GM12875 (cell line): ENCODE data around the gene ST8SIA5.
A peak's percentile ranks its signal among the peaks of the same experiment; 100 is the strongest.
"Not testable (repeated sequence)": the region's sequence is repeated elsewhere in the genome, so short reads cannot be mapped to it uniquely, and the experiment has no call there.

Experiments
- H3K4me3 ChIP-seq: one replicate; pipeline ENCODE4 v1.5.1; 2011; ENCODE audit warnings: low read depth, low read length, control low read depth
- TF ChIP-seq, protein P1 (sequence below): IDR thresholded peaks from 2 replicates; pipeline ENCODE4 v1.5.1; 2011; ENCODE audit warnings: low read depth, mild to moderate bottlenecking, control low read depth, inconsistent platforms, low read length, moderate library complexity, borderline replicate concordance; ENCODE audit not compliant: insufficient read depth

Gene ST8SIA5, protein sequence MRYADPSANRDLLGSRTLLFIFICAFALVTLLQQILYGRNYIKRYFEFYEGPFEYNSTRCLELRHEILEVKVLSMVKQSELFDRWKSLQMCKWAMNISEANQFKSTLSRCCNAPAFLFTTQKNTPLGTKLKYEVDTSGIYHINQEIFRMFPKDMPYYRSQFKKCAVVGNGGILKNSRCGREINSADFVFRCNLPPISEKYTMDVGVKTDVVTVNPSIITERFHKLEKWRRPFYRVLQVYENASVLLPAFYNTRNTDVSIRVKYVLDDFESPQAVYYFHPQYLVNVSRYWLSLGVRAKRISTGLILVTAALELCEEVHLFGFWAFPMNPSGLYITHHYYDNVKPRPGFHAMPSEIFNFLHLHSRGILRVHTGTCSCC

DNA sequence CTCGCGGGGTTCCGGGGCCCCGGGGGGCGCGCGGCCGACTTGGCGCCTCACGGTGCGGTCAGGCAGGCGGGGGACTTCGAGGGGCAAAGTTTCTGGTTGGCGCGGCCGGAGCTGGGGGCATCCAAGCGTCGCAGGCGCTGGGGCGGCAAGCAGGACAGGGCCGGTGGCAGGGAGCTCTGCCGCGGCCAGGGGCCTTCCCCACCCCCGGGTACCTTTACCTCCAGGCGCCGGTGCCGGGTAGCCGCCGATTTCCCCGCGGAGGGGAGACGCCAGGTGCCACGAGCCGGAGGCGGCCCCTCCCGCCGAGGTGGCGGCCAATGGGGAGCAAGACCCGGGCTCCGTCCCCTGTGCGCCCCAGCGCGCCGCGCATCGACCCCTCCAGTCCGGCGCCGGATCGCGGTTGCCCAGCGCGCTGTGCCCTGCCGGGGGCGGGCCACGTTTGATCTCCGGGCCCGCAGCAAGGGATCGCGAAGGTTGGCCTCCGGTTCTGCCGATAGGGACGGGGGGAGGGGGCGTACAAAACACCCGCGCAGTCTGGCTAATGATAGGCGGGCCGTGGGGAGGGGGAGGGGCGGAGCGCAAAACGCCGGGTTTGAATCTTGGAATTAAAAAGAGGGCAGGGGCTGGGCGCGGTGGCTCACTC is at the start of gene ST8SIA5:
TSS of gene ST8SIA5 (minus strand) at position 495 of the 643 bp plus-strand sequence. CDS start 545 bp downstream, outside the sequence.
- TF ChIP-seq, protein P1, sequence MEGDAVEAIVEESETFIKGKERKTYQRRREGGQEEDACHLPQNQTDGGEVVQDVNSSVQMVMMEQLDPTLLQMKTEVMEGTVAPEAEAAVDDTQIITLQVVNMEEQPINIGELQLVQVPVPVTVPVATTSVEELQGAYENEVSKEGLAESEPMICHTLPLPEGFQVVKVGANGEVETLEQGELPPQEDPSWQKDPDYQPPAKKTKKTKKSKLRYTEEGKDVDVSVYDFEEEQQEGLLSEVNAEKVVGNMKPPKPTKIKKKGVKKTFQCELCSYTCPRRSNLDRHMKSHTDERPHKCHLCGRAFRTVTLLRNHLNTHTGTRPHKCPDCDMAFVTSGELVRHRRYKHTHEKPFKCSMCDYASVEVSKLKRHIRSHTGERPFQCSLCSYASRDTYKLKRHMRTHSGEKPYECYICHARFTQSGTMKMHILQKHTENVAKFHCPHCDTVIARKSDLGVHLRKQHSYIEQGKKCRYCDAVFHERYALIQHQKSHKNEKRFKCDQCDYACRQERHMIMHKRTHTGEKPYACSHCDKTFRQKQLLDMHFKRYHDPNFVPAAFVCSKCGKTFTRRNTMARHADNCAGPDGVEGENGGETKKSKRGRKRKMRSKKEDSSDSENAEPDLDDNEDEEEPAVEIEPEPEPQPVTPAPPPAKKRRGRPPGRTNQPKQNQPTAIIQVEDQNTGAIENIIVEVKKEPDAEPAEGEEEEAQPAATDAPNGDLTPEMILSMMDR, result no peak
- H3K4me3 ChIP-seq, result peak within 1 kb of the TSS; percentile 47

DNA sequence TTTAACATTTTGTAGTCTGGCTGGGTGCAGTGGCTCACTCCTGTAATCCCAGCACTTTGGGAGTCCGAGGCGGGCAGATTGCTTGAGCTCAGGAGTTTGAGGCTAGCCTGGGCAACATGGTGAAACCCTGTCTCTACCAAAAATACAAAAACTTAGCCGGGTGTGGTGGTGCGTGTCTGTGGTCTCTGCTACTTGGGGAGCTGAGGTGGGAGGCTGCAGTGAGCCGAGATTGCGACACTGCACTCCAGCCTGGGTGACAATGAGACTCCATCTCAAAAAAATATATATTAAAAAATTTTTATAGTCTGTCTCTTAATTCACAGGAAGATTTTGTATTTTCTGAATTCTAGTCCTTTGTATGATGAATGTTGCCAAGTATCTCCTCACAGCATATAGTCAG is 39.1 kb upstream of the ST8SIA5 start:
- H3K4me3 ChIP-seq, result not testable (repeated sequence)

DNA sequence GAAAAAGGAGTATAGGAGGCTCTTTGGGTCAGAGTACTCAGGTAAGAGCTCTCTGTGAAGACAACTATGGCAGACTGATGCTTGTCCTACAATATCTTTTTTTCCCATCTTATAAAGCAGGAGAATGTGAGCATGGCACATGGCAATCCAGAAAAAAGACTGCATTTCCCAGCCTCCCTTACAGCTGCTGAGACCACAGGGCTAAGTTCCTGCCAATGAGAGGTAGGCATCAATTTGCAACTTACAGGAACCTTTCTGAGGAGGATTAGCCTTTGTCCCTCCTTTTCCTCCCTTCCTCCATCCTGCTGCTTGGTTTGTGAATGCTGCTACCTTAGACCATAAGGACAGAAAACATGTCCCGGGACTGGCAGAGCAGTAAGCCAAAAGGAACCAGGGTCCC is 37.8 kb upstream of the ST8SIA5 start:
- TF ChIP-seq, protein P1, result no peak
- H3K4me3 ChIP-seq, result no peak overlapping the region

DNA sequence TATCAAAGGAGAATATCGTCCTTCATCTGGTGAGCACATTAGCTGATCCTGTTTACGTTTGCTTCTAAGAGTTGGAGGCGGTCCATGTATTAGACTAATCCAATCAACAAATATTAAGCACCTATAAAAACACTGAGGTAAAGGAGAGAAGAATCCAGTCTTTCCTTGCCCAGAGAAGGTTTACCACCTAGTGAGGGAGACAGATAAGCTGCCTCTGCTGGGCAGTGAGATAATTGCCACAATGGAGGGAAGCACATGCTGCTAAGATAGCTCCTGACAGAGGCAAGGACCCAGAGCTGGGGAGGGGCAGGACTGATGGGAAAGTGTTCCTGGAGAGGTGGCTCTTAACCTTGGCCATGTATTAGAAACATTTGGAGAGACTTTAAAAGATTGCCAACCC is 36.7 kb upstream of the ST8SIA5 start:
- H3K4me3 ChIP-seq, result no peak overlapping the region
- TF ChIP-seq, protein P1, result no peak

DNA sequence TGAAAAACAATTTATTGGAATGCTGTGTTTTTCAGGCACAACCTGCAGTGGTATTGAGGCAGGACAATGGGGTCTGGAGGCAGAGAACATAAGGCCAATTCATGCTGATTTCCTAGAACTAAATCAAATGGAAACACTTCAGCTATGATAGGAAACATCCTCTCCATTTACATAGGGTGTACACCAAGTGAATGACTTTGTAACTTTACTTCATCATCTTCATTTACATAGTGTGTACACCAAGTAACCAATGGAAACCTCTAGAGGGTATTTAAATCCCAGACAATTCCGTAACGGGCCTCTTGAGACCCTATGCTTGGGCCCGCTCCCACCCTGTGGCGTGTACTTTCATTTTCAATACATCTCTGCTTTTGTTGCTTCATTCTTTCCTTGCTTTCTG is 32.2 kb upstream of the ST8SIA5 start:
- no peak overlapping the region for H3K4me3 ChIP-seq
- TF ChIP-seq, protein P1, result no peak

DNA sequence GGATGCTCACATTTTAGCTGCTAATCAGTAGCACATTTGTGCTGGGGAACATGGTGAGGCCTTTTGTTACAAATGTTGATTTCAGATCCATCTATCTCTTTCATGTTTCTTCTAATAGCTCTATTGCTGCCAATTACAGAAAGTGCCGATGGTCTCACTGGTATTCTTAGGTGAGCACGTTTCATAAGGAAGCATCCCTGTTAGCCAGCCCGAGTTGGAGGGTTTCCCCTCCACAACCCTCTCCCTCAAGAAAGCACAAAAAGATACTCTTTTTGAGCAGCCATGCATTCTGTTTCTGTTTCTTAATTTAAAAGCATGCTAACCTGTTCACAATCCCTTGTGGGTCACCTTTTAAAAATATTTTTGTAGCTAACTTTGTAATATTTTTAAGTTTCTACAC is 30.8 kb upstream of the ST8SIA5 start:
- TF ChIP-seq, protein P1, result no peak
- no peak overlapping the region for H3K4me3 ChIP-seq

DNA sequence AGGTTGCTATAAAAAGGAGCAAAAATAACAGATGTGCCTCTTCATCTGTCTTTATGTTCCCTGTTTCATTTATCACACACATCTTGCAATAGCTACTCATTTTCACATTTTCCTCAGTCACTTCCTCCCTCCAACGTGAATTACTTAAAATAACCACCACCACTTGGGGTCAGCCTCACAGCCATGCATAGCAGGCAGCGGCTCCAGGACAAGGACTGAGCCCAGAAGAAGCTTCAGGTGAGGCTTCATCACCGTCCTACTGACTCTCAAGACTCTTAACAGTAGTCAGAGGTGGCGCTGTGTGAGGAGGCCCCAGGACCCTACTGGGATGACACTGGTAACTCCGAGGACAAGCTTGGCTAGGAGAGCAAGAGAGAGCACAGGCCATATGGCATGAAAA is 15.5 kb upstream of the ST8SIA5 start:
- H3K4me3 ChIP-seq, result no peak overlapping the region
- TF ChIP-seq, protein P1, result no peak
